ENCODE data around the gene DCC.
"Not testable (repeated sequence)": the region's sequence is repeated elsewhere in the genome, so short reads cannot be mapped to it uniquely, and the experiment has no call there.

The DCC gene

GRCh38 chr18:53467756-53468155 lies 1127.8 kb downstream of the DCC start:
- DNase-seq (ENCODE audit: low read depth in 4 of 4, low spot score in 1 of 4) = no peak

- DNase-seq (ENCODE audit: low read depth in 4 of 4, low spot score in 1 of 4) = not testable (repeated sequence)
These were observed 1128.2 kb downstream of the DCC start for GRCh38 chr18:53468173-53468572.

GRCh38 chr18:53472546-53472945 lies 1132.5 kb downstream of the DCC start:
- DNase-seq (ENCODE audit: low read depth in 4 of 4, low spot score in 1 of 4) = no peak

- DNase-seq (ENCODE audit: low read depth in 4 of 4, low spot score in 1 of 4) = no peak
These were observed 1138.2 kb downstream of the DCC start for GRCh38 chr18:53478155-53478554.

- DNase-seq (ENCODE audit: low read depth in 4 of 4, low spot score in 1 of 4) = no peak
These were observed 1146.3 kb downstream of the DCC start for GRCh38 chr18:53486296-53486695.

GRCh38 chr18:53489266-53489665 lies 1149.3 kb downstream of the DCC start:
- DNase-seq (ENCODE audit: low read depth in 4 of 4, low spot score in 1 of 4) = no peak

GRCh38 chr18:53490019-53490418 lies 1150.0 kb downstream of the DCC start:
- DNase-seq (ENCODE audit: low read depth in 4 of 4, low spot score in 1 of 4) = no peak

- no peak for DNase-seq (ENCODE audit: low read depth in 4 of 4, low spot score in 1 of 4)
These were observed 1156.0 kb downstream of the DCC start for GRCh38 chr18:53496028-53496427.

GRCh38 chr18:53503914-53504441 lies 1164.0 kb downstream of the DCC start:
- no peak for DNase-seq (ENCODE audit: low read depth in 4 of 4, low spot score in 1 of 4)

- DNase-seq (ENCODE audit: low read depth in 4 of 4, low spot score in 1 of 4) = no peak
These were observed 1168.5 kb downstream of the DCC start for GRCh38 chr18:53508529-53508928.

- DNase-seq (ENCODE audit: low read depth in 4 of 4, low spot score in 1 of 4) = no peak
These were observed 1169.9 kb downstream of the DCC start for GRCh38 chr18:53509886-53510285.

GRCh38 chr18:53511725-53512124 lies 1171.7 kb downstream of the DCC start:
- not testable (repeated sequence) for DNase-seq (ENCODE audit: low read depth in 4 of 4, low spot score in 1 of 4)

GRCh38 chr18:53521068-53521467 lies 1181.1 kb downstream of the DCC start:
- no peak for DNase-seq (ENCODE audit: low read depth in 4 of 4, low spot score in 1 of 4)

- DNase-seq (ENCODE audit: low read depth in 4 of 4, low spot score in 1 of 4) = no peak
These were observed 1186.3 kb downstream of the DCC start for GRCh38 chr18:53526101-53526870.

GRCh38 chr18:53527365-53527764 lies 1187.4 kb downstream of the DCC start:
- no peak for DNase-seq (ENCODE audit: low read depth in 4 of 4, low spot score in 1 of 4)

- DNase-seq (ENCODE audit: low read depth in 4 of 4, low spot score in 1 of 4) = no peak
These were observed 1191.2 kb downstream of the DCC start for GRCh38 chr18:53531187-53531586.

- no peak for DNase-seq (ENCODE audit: low read depth in 4 of 4, low spot score in 1 of 4)
These were observed 1191.9 kb downstream of the DCC start for GRCh38 chr18:53531896-53532295.

- DNase-seq (ENCODE audit: low read depth in 4 of 4, low spot score in 1 of 4) = no peak
These were observed 1194.2 kb downstream of the DCC start for GRCh38 chr18:53534203-53534602.

- no peak for DNase-seq (ENCODE audit: low read depth in 4 of 4, low spot score in 1 of 4)
These were observed 1194.7 kb downstream of the DCC start for GRCh38 chr18:53534695-53535094.

- no peak for DNase-seq (ENCODE audit: low read depth in 4 of 4, low spot score in 1 of 4)
These were observed 1196.9 kb downstream of the DCC start for GRCh38 chr18:53536908-53537307.

- DNase-seq (ENCODE audit: low read depth in 4 of 4, low spot score in 1 of 4) = no peak
These were observed 1201.9 kb downstream of the DCC start for GRCh38 chr18:53541924-53542323.

- no peak for DNase-seq (ENCODE audit: low read depth in 4 of 4, low spot score in 1 of 4)
These were observed 1203.7 kb downstream of the DCC start for GRCh38 chr18:53543711-53544110.

- DNase-seq (ENCODE audit: low read depth in 4 of 4, low spot score in 1 of 4) = no peak
These were observed 1204.9 kb downstream of the DCC start for GRCh38 chr18:53544917-53545316.

All from stimulated activated CD4-positive, alpha-beta T cell treated with anti-CD3 and anti-CD28 coated beads, Interleukin-1b, Interleukin-23, amount 100 ng/mL, for 24 hours (primary cell).